HCT116 (cell line): ENCODE measurements around the gene RBP5.

Experiments
- CBX3 ChIP-seq: IDR thresholded peaks from 2 replicates; pipeline ENCODE4 v1.6.1; 2012; ENCODE audit warnings: low read depth
- CEBPB ChIP-seq: IDR thresholded peaks from 2 replicates; pipeline ENCODE4 v1.6.1; 2012; ENCODE audit warnings: low read depth
- ELF1 ChIP-seq: IDR thresholded peaks from 2 replicates; pipeline ENCODE4 v1.6.1; 2012; ENCODE audit warnings: low read depth, borderline replicate concordance
- EZH2 ChIP-seq: fragments of 200-600 bp; sonication (generic); IDR thresholded peaks from 2 replicates; pipeline ENCODE4 v1.6.1; 2017; ENCODE audit warnings: antibody characterized with exemption, mixed run types
- POLR2A ChIP-seq: IDR thresholded peaks from 2 replicates; pipeline ENCODE4 v1.7.0; 2011; ENCODE audit warnings: borderline replicate concordance; ENCODE audit not compliant: insufficient read depth, insufficient read length; ENCODE audit errors: extremely low read depth
- POLR2AphosphoS5 ChIP-seq: IDR thresholded peaks from 2 replicates; pipeline ENCODE4 v1.6.1; 2011; ENCODE audit warnings: mild to moderate bottlenecking, low read depth, low read length, moderate library complexity
- RAD21 ChIP-seq: IDR thresholded peaks from 2 replicates; pipeline ENCODE4 v1.6.1; 2012; ENCODE audit warnings: low read depth, mild to moderate bottlenecking
- SIN3A ChIP-seq: IDR thresholded peaks from 2 replicates; pipeline ENCODE4 v1.6.1; 2012; ENCODE audit warnings: low read depth
- SP1 ChIP-seq: IDR thresholded peaks from 2 replicates; pipeline ENCODE4 v1.6.1; 2012; ENCODE audit warnings: low read depth
- TCF7L2 ChIP-seq: IDR thresholded peaks from 2 replicates; pipeline ENCODE4 v1.7.0; 2011; ENCODE audit warnings: borderline replicate concordance, inconsistent platforms; ENCODE audit not compliant: insufficient read depth, insufficient read length; ENCODE audit errors: extremely low read depth
- TF ChIP-seq, protein P1 (sequence below), 3 experiments: fragments of 200-600 bp in 1 of 3; sonication (generic) in 1 of 3; IDR thresholded peaks in 2 of 3; conservative IDR thresholded peaks in 1 of 3; 2 replicates each; pipeline ENCODE4 v1.5.1; 2012 to 2017; ENCODE audit warnings: low read depth in 2 of 3, low read length in 2 of 3, antibody characterized with exemption in 1 of 3, borderline replicate concordance in 1 of 3, control low read depth in 1 of 3, mild to moderate bottlenecking in 1 of 3, mixed read lengths in 1 of 3, mixed run types in 1 of 3, moderate library complexity in 1 of 3; ENCODE audit not compliant: insufficient read depth in 1 of 3
- TF ChIP-seq, protein P2 (sequence below): IDR thresholded peaks from 2 replicates; pipeline ENCODE4 v1.6.1; 2012
- TF ChIP-seq, protein P3 (sequence below): IDR thresholded peaks from 2 replicates; pipeline ENCODE4 v1.6.1; 2011; ENCODE audit warnings: mild to moderate bottlenecking, low read length, moderate library complexity; ENCODE audit not compliant: insufficient replicate concordance; ENCODE audit errors: extremely low read depth

DNA sequence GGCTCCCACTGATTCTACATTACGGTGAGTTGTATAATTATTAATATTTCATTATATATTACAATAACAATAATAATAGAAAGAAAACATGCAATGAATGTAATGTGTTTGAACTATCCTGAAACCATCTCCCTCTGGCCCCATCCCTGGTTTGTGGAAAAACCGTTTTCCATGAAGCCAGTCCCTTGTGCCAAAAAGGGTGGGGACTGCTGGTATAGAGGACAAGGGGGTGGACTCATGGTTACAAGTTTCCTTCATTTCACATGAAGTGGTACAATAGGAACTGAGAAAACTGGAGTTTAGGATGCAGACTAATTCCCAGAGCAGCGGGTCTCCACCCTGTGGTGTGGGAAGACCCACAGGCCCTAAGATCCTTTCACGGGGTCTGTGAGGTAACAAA lies 16.6 kb downstream of the RBP5 start:
- no peak for TF ChIP-seq CBX3
- TF ChIP-seq POLR2A, result no peak
- TF ChIP-seq, protein P1, sequence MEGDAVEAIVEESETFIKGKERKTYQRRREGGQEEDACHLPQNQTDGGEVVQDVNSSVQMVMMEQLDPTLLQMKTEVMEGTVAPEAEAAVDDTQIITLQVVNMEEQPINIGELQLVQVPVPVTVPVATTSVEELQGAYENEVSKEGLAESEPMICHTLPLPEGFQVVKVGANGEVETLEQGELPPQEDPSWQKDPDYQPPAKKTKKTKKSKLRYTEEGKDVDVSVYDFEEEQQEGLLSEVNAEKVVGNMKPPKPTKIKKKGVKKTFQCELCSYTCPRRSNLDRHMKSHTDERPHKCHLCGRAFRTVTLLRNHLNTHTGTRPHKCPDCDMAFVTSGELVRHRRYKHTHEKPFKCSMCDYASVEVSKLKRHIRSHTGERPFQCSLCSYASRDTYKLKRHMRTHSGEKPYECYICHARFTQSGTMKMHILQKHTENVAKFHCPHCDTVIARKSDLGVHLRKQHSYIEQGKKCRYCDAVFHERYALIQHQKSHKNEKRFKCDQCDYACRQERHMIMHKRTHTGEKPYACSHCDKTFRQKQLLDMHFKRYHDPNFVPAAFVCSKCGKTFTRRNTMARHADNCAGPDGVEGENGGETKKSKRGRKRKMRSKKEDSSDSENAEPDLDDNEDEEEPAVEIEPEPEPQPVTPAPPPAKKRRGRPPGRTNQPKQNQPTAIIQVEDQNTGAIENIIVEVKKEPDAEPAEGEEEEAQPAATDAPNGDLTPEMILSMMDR (IDR thresholded peaks at IDR 0.05 in 2 of 3, conservative IDR thresholded peaks at IDR 0.05 in 1 of 3; ENCODE audit: borderline replicate concordance in 1 of 3, insufficient read depth in 1 of 3, low read depth in 2 of 3, low read length in 2 of 3), result no peak
- TF ChIP-seq SIN3A, result no peak
- TF ChIP-seq, protein P2, sequence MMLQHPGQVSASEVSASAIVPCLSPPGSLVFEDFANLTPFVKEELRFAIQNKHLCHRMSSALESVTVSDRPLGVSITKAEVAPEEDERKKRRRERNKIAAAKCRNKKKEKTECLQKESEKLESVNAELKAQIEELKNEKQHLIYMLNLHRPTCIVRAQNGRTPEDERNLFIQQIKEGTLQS, result no peak
- no peak for TF ChIP-seq CEBPB
- TF ChIP-seq POLR2AphosphoS5, result no peak
- TF ChIP-seq EZH2, result no peak
- no peak for TF ChIP-seq TCF7L2
- TF ChIP-seq, protein P3, sequence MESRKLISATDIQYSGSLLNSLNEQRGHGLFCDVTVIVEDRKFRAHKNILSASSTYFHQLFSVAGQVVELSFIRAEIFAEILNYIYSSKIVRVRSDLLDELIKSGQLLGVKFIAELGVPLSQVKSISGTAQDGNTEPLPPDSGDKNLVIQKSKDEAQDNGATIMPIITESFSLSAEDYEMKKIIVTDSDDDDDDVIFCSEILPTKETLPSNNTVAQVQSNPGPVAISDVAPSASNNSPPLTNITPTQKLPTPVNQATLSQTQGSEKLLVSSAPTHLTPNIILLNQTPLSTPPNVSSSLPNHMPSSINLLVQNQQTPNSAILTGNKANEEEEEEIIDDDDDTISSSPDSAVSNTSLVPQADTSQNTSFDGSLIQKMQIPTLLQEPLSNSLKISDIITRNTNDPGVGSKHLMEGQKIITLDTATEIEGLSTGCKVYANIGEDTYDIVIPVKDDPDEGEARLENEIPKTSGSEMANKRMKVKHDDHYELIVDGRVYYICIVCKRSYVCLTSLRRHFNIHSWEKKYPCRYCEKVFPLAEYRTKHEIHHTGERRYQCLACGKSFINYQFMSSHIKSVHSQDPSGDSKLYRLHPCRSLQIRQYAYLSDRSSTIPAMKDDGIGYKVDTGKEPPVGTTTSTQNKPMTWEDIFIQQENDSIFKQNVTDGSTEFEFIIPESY, result no peak
- no peak for TF ChIP-seq RAD21
- no peak for TF ChIP-seq ELF1
- TF ChIP-seq SP1, result no peak
